Stimulated activated CD8-positive, alpha-beta memory T cell treated with anti-CD3 and anti-CD28 coated beads, Interleukin-4, amount 100 ng/mL, for 24 hours (primary cell): ENCODE measurements around the gene SNX32.

Experiments
- DNase-seq: peaks from one replicate; pipeline ENCODE4 v3.0.0-alpha.2; 2020; ENCODE audit warnings: low read depth

Gene SNX32

DNA sequence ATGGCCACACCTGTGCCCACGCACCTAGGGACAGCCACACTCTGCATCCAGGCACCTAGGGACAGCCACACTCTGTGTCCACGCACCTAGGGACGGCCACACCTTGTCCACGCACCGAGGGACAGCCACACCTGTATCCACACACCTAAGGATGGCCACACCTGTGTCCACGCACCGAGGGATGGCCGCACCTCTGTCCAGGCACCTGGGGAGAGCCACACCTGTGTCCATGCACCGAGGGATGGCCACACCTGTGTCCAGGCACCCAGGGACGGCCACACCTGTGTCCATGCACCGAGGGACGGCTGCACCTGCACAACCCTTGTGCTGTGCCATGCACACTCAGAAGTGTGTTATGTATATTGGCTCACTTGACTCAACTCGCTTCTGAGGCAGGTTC lies 36.1 kb upstream of the SNX32 start:
- DNase-seq = no peak

GRCh38 chr11:65798882-65799281 lies 34.9 kb upstream of the SNX32 start:
- no peak for DNase-seq

DNA sequence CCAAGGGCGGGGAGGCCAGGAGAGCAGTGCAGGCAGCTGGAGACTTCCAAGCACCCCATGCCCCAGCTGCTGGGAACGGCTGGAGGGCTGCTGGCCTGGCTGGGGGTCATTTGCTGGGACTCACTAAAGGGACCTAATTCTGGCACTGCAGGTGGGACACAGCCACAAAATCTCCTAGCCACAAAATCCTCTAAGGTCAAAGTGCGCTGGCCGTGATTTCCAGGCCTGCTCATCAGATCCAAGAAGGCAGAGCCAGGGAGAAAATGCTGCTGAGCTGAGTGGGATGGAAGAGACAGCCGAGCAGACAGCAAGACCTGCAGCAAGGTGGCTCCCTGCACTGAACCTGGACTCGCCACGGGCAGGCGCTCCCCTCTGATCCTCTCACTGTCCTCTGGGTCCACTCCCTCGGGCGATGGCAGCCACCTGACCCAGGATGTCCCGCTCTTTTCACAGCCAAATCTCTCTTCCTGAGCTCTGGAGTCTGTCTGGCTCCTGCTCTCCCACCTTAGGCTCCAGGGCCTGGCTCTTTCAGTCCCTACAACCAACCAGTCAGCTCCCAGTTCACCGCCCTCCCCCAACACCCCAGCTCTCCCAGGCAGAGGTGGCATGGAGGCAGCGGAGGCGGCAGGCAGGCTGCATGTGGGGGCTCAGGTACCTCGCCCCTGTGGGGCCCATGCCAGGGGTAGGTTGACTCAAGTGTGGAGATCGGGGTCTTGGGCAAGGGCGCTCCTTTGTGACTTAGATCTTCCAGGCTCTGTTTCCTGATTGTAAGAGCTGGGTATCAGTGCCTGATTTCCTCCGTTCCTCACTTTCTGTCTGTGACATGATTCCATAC lies 32.4 kb upstream of the SNX32 start:
- no peak for DNase-seq

- no peak for DNase-seq
Observed at GRCh38 chr11:65802841-65803240, 30.9 kb upstream of the SNX32 start.

GRCh38 chr11:65803797-65804492 lies 29.8 kb upstream of the SNX32 start:
- no peak for DNase-seq

DNA sequence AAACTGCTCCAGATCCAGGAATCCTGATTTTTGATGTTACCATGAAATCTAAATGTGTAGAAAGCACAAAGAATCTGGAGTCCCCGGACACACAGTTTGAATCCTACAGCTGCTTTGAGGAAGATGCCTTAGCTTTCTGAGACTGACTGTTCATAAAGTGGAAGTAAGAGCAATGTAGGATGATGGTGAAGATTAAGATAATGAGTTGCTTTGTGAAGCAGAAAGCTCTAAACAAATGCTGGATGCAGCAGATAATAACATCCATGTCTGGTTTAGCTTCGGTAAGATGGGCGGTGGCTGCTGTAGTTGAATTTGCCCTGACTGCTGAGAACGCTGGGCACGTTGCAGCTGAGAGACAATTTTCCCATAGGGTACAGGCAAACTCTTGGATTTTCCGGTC lies 26.8 kb upstream of the SNX32 start:
- DNase-seq = no peak

DNA sequence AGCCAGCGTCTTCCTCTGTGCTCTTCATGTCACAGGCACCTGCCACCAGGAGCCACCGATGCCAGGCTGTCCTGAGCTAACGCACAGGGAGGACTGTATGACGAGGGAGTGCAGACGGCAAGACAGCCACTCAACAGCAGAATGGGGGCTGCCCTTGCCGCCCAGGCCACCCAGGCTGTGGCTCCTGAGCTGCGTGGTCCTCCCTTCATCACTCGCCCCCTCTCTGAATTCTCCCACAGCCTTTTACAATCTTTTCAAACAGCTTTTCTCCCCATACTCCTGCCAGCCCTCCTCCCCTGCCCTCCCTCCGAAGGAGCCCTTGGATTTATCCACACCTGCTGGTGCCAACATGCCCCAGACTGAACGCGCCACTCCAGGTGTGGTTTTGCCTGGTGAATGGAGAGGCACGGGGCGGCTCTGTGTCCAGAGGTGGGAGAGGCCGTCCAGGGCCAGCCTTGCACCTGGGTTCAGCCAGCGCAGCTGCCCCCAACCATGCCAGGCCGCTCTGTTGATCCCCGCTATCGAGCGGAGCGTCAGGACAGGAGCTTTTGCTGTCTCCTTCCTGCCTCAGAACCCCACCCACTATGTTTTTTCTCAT lies 24.9 kb upstream of the SNX32 start:
- DNase-seq = no peak

- DNase-seq = no peak
Observed at GRCh38 chr11:65809496-65809895, 24.3 kb upstream of the SNX32 start.

GRCh38 chr11:65810046-65810868 lies 23.5 kb upstream of the SNX32 start:
- DNase-seq = no peak

- DNase-seq = no peak
Observed at GRCh38 chr11:65811764-65812475, 21.8 kb upstream of the SNX32 start.

GRCh38 chr11:65814131-65814985 lies 19.4 kb upstream of the SNX32 start:
- DNase-seq = no peak

DNA sequence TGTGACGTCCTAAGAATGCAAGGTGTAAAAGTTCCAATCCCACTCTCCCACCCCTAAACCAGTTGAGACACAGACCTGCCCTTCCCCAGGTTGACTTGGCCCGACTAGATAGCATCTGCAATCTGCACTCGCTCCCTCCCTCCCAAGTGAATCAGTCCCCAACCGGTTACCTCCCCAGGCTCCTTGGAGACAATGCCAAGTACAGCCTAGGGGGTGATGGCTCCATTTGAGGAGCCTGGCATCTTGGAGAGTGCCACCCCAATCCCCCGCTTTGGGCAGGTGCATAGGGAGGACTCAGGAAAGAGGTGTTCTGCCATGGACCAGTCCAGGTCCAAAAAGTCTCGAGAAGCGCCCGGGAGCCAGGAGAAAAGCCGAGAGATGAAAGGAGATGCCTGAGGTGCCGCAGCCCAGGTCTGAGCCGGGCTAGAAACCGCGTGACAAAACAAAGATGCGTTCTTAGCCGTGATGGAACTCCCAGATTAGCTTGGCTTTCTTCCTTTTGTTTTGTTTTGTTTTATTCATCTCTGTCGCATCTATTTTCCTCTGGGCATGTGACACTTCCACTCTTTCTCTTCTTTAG lies 18.7 kb upstream of the SNX32 start:
- no peak for DNase-seq

DNA sequence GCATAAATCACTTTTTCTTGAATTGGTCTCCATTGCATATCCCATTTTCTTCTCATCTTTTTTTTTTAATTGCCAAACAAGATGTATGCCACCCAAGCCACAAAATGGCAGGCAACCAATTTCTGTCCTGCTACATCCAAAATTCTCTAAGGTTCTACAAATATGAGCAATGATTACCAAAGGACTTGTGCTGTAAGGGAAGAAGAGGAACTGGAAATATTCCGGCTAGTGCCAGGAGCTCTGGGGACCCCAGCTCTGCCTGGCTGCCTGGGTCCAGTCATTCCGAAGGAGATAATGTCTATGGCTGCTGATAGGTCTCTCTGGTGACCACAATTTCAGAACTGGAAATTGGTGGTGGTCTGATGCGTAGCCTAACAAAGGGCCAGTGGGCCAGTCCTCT lies 17.1 kb upstream of the SNX32 start:
- no peak for DNase-seq

GRCh38 chr11:65817312-65817834 lies 16.4 kb upstream of the SNX32 start:
- no peak for DNase-seq

DNA sequence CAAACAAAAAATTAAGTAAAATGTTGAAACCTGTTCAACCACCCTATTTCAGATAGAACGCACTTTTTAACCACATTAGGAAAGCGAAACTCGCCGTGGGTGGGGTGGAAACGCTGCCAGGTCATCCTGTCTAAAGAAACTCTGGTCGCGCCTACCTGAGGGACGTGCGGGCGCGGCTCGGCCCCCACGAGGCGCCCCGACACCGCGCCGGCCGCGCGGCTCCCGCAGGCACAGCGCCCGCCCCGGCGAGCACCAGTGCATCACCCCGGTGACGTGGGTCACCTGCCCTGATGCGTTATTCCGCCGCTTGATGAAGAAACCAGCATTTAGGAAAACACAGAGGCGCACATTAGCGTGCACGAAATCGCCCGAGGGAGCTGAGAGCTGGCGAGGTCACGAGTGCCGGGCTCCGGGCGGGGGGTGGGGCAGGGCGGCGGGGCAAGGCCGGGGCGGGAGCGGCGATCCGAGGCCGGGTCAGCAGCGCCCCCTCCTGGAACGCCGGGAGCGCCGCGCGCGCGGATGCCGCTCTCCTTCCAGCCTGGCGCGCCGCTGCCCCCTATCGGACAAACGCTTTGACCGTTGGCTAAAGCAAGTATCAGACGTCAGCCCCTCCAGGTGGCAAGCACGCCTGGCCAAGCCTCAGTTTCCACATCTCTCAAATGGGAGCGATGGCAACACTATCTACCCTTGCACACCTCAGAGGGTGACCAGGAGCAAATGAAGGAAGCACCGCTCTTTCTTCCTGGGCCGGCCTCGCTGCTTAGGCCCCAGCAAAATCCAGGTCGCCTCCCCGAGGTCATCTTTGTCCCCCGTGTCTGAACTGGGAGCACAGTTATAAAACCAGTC lies 15.7 kb upstream of the SNX32 start:
- DNase-seq = peak; percentile 92

GRCh38 chr11:65821107-65821506 lies 12.7 kb upstream of the SNX32 start:
- DNase-seq = no peak

DNA sequence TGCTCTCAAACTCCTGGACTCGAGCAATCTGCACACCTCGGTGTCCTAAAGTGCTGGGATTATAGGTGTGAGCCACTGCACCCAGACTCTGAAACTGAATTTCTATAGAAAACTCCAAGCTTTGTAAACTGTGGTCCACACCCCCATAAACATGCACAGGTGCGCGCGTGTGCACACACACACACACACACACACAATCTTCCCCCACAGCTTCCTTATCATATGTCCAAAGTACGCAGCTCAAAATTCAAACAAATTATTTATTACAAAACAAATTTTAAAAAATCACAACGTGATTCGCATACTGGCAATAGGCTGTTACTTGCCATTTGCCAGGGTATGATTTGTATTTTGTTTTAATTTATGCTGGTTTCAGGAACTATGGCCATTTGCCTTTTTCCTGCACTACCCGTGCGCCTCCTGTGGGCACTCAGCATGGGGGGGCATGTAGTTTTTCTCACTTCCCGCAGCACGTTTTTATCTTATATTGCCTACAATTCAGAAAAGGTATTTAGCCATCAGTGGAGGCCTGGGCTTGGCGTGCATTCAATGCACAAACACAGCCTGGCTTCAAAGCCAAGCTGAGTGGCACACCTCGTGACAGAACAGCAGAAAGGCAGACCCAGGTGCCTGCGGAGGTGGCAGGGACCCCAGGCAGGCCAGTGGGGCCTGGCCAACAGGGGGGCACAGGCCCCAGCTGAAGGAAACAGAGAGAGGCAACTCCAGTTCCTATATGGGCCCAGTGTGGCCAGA lies 10.8 kb upstream of the SNX32 start:
- no peak for DNase-seq

GRCh38 chr11:65826984-65827735 lies 6.6 kb upstream of the SNX32 start:
- no peak for DNase-seq
